Amygdala (tissue), 56 donors: ENCODE measurements around the gene ANKRD44.

Experiments
- DNase-seq, 56 donors: peaks; one replicate each; lab custom pipeline; 2025; lab: John Stamatoyannopoulos, UW

The ANKRD44 gene

DNA sequence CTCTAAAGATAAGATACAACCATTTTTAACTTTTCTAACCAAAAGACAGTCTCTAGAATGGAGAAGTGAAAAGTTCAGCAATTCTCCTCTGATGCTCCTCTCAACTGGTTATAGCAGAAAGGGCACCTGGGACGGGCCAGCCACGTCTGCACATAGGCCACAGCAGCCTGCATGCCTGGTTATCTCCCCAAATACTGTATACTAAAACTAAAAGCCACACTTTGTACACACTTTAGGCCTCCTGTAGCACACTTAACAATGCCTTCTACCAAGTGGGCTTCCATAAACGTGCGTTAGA is 179.1 kb downstream of the ANKRD44 start:
- DNase-seq: no peak

DNA sequence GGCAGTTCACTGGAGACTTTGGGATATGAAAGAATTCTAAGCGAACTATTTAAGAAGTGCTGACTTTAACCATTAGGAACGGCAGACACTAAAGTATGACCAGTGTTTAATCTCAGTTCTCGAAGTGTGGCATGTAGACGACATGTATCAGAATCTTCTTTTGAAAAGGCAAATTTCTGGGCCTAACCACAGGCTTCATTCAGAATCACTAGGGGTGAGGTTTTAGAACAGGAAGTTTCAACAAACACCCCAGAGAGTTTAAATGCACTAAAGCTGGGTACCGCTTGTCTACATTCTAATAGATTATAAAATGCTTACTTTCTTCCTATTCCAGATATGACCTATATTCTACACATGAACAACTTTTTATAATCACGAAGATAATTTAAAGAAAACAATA is 180.3 kb downstream of the ANKRD44 start:
- no peak for DNase-seq

DNA sequence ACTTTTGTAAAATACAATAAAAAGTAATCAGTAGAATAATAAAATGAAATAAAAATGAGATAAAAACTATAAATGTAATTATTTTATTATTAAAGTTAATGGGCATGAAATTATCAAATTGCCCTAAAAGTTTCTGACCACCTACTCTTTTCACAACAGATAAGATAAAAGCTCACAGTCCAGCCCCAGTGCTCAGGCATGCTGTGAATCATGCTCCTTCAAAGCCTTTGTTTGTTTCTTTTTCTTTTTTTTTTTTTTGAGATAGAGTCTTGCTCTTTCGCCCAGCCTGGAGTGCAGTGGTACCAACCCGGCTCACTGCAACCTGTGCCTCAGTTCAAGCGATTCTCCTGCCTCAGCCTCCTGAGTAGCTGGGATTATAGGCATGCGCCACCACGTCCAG is 181.7 kb downstream of the ANKRD44 start:
- DNase-seq: no peak

DNA sequence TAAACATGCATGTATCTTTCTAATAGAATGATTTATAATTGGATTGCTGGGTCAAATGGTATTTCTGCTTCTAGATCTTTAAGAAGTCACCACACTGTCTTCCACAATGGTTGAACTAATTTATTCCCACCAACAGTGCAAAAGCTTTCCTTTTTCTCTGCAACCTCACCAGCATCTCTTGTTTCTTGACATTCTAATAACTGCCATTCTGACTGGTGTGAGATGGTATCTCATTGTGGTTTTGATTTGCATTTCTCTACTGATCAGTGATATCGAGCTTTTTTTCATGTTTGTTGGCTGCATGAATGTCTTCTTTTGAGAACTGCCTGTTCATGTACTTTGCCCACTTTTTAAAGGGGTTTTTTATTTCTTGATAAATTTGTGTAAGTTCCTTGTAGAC is 182.5 kb downstream of the ANKRD44 start:
- DNase-seq: no peak

DNA sequence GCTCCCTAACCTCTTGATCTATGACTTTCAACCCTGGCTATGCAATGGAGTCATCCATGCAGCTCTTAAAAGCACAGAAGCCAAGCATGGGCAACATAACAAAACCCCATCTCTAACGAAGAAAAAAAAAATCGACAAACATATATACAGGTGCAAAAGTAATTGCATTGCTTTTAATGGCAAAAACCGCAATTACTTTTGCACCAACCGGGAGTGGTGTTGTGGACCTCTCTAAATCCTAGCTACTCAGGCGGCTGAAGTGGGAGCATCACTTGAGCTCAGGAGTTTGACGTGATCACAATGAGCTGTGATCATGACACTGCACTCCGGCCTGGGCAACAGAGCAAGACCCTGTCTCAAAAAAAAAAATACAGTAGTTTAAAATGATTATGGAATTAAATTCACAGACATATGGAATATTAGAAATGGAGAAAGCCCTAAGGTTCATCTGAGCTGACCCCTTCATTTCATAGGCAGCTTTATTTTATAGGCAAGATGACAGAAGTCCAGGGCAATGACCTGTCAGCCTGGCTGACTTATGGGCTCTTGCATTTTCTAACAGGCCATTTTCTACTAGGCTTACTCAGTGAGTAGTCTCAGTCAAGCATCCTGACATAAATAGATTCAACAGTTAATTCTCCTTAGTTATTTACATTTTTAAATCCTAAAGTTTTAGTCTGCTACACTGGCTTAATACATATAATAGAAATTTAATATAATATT is 183.8 kb downstream of the ANKRD44 start:
- DNase-seq: no peak

DNA sequence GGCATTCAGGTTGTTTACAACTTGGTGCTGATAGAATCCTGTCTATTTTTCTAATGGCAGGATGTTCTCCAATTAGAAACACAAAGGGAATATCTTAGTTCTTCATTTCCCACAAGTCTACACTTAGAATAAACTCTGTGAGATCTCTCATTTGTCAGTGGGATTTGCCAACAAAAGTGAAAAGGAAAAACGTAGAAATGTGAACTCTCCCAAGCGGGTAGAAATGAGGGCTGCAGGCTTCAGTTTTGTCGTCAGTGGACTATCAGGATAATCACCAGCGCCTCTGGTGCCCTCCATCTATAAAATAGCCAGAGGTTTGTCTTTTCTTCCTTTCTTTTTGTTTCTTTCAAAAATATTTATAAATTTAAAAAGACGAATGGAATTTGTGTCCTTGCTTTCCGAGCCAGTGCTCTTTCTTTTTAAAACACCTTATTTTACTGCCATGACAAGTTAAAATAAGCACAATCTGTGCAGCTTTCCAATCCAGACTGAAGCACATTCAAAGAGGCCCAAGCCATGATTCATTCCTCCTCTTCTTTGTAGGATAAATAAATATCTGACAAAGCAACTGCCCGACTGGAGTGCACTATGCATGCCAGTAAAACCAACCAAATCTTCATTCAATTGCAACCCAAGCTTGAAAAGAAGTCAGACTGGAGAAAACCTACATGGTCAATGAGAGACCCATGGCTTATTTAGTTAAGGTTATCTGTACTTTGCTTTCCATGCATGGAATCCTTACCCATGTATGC is 185.8 kb downstream of the ANKRD44 start:
- DNase-seq: peak in 8 of 56 donors; percentile 3 to 33 (median 12)

DNA sequence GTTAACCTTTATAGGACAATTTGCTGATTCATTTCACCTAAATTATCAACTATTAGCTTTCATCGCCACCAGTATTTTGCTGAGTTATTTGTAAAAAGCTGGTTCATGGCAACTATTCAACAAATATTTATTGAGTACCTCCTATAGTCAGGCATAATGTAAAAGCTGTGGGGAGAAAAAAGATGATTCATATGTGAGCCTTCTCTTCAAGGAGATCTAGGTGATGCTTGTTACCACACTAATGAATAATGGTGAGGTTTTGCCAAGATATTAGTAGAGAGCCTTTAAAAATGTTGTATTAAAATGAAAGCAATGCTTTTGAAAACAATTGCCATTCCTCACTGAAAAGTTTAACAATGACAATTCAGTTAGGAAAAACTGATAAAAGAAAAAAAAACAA is 187.8 kb downstream of the ANKRD44 start:
- no peak for DNase-seq

DNA sequence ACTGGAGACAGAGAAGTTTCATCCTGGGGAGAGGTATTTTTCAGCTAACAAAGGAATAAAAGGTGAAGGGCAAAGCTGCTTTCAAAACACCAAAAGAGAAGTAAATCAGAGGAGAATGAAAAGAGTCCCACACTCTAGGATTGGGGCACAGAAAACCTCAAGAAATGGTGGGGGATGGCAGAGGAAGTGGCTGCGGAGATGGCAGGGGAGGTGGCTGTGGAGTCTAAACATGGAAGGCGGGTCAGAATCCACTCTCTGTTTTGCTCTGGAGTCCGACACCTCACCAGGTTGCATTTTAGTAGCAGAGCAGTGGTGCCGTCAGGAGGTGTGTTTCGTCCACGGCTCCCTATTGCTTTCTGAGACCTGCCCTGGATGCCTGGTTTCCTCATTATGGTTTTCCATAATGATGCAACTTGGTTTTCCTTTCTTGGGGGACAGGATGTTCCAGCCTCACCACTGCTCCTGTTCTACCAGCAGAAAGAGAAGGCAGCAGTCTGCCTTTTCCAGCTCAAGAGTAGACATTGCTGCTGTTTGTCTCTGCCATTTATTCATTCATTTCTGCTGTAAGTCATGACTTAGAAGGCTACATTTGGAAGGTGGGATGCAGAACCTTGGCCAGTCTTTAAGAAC is 188.7 kb downstream of the ANKRD44 start:
- DNase-seq: no peak

DNA sequence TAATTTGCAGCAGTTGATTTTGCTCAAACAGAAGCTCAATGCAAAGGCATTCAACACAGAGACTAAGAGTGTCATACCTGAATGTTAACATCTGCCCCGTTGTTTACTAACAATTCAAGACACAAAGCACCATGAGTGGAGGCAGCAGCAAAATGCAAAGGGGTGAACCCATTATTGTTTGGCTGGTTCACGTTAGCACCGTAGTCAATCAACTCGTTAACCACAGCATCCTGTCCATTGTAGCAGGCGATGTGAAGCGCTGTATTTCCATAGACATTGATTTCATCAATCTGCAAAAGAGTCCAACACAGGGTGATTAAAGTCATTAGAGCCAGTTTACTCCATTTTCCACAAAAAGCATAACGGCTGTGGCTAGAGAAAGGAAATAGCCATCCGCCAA is 189.3 kb downstream of the ANKRD44 start:
- no peak for DNase-seq

DNA sequence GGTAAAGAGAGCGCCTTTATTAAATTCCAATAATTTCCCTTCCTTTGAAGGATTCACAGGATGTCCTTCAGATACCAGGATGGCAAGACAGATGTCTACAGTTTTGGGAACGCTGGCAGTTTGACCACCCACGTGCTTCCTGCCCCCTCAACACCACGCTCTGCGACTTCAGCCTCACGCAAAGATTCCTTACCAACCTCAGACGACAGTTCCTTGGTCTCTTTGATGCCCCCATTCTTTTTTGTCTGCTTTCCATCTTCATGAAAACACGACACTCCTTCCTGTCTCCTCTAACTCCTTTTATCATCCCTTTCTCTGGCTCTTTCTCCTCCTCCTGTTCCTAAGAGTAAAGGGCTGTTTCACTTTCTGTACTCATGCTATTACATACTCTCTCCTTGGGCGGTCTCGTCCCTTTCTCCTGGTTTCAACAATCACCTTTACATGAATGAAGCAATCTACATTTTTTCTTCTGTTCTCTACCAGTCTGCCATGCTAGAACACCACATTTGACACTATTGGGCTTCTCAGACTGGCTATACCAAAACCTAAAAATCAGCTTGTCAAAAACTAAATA is 194.2 kb downstream of the ANKRD44 start:
- DNase-seq: no peak

DNA sequence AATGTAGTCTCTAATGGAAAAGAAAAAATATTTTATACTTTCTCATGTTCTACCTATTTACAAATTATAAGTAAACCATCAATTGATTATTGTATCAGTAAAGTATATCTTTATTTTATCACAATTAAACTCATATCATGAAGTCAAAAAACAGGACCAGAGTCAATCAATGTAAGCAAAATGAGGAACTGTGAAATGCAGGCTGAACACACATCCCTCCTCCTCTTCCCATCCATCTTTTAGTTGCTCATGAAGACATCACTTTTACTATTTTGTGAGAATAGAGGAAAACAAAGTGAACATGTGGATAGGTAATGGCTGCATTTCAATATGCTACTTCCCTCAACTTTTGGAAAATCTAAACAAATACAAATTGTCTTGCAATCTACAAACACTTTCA is 195.3 kb downstream of the ANKRD44 start:
- no peak for DNase-seq

DNA sequence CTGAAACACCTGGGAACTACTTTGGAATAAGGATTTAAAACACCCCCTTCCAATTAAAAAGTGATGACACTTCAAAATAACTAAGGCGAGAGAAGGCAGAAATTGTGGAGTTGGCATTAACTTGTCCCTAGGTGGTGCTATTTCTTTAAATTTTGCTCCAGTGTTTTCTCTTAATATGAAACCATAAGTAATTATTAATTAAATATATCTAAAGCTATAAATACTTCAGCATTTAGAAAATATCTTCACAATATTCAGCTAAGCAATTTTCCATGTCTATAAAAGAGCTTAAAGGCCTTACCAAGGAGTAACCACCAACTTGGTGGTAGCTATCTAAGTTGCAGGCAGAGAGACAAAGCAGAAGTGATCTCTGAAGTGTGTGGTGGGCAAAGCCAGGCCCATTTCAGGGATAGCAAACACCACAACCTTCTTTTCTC is 197.3 kb downstream of the ANKRD44 start:
- DNase-seq: peak in 1 of 56 donors; percentile 25

DNA sequence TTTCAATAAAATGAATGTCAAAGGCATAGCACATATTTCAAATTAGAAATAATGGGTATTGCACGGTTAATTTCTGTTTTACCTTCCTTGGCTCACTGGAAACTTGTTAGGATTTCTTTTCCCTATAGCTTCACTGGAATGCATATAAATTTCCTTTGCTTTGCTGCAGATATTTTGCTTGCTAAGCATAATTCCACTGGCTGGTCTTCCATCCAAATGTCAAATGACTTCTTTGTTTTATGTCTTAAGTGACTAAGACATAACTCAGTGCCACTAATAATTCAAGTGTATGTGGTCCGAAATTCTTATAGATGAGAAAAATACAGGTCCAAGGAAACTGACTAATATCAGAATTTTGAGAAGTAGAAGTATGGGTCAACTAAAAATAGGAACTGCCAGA is 201.3 kb downstream of the ANKRD44 start:
- DNase-seq: no peak

DNA sequence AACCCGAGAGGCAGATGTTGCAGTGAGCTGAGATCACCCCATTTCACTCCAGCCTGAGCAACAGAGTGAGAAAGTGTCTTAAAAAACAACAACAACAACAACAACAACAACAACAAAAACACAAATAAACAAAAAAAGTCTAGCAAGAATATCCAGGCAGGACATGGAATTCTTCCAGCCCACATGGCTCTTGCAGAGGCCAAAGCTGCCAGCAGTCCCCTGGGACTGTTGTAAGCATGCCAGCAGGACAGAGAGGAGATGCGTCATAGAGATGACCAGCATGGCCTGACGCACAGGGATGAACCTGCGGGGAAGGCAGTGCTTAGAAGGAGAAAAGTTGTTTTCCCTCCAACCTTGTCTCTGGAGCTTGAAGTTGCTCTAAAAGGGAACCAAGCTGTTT is 201.8 kb downstream of the ANKRD44 start:
- DNase-seq: peak in 25 of 56 donors; percentile 8 to 81 (median 34)

DNA sequence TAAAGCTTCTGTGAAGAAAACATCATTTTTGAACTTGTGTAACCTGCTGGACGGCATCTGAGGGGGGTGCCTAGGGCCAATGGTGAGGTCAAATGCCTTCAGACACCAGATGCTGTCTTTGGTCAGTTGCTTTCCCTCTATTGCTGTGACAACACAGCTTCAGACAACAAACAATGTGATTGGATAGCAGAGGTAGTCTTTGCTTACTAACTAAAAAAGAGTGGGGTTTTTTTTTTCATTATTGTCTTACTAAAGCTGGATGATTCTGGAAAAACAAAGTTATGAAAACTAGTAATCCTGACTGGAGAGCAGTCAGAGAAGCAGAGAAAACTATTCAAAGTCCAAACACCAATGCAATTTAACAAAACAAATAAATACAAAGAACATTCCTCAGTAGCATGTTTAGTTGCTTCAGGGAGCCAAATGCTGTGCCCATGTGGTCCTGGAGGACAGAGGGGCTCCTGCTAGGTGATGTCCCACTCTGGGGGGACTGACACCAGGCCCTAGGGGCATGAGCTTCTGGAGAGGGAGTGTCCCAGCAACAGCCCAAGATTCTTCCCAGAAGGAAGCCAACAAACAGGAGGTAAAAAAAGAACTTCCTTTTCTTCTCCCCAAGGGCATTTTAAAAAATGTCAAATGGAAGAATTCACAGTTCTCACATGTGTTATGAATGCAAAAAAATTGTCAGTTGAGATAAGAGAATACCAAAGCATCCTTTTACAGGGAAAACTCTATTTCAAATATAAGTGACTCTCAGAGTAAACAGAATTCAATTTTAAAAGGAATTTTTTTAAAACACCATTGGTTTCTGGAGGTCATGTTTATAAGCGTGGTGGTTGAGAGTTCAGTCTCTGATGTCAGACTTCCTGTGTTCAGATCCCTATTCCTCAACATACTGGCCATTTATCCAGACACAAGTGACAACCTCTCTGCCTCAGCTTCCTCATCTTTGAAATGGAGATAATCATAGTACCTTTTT is 203.0 kb downstream of the ANKRD44 start:
- no peak for DNase-seq

DNA sequence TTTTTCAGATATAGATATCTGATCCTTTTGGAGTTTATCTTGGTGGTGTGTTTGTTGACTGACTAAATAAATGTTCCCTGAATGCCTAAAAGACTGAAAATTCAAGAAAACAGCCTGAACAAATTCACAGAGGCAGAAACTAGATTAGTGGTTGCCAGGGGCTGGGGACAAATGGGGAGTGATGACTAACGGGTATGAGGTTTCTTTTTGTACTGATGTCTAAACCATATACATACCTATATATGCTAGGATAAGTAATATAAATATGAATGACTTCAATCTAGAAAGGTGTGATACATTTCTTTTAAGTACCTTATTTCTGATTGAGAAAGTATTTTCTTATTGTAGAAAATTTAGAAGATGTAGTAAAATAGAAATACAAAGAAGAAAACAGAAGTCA is 207.2 kb downstream of the ANKRD44 start:
- no peak for DNase-seq

DNA sequence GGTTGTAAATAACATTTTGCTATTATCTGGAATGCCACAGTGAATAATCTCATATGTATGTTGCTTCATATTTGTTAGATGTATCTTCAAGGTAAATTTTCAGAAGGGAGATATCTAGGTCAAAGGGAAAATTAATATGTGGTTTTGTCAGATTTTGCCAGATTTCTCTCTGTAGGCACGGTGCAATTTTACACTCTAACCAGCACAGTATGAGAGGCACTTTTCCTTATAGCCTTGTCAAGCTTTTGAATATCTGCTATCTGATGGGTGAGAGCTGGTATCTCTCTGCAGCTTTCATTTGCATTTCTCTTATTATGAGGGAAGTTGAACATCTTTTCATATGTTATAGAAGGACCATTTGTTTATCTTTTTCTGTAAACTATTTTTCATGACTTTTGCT is 208.3 kb downstream of the ANKRD44 start:
- no peak for DNase-seq

DNA sequence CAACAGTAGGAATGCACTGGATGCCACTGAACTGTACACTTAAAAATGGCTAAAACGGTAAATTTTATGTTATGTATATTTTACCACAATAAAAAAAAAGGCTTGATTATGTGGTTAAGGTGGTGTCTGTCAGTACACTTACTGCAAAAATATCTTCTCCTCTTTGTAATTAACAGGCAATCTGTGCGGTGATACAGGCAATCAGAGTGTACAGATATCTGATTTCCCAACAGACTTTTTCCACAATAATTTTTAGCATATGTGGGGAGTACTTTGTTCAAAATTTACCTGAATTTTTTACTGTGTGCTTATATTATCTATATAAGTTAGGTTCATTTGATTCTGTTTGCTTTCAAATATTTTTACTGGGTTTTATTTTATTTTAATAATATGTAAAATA is 209.1 kb downstream of the ANKRD44 start:
- no peak for DNase-seq

DNA sequence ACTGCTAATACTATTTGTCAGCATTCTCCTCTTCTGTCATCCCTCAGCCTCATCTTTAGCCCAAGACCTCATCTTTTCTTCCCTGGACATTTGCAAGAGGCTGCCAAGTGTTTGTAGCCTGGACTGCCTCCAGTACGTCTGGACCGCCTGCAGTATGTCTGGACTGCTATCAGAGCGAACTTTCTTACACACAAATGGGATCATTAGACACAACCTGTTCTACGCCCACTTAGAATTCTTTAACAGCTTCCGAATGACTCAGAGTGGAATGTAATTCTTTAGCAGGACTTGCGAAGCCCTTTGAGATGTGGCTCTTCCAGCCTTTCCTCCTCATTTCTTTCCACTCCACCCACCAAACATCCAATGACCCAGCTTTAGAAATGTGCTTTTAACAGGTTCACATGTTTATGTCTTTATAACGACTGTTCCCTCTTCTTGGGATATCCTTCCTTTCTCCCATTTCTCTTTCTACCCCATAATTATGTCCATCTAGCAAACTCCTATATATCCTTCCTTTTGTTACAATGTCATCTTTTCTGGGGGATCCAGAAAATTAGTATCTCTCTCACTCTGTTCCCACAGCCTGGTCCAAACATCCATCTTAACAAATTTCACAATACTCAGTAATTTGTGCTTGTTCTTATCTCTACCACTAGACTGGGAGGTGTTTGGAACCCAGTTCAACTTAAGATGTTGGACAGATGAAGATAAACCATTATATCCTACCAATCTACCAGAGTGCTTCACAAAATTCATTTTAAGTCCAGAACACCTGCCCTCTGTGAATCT is 212.8 kb downstream of the ANKRD44 start:
- peak in 8 of 56 donors; percentile 5 to 32 (median 20) for DNase-seq
